NCI-H2227 (cell line): ENCODE results near the gene CENPC.
"Not testable (repeated sequence)": the region's sequence is repeated elsewhere in the genome, so short reads cannot be mapped to it uniquely, and the experiment has no call there.

Source experiments
- DNase-seq: peaks from one replicate; lab custom pipeline; 2025; ENCODE audit not compliant: unreplicated experiment; lab: John Stamatoyannopoulos, UW

The CENPC gene

GRCh38 chr4:67550857-67551256 lies 5.6 kb upstream of the CENPC start:
- DNase-seq: no peak

GRCh38 chr4:67550451-67550850 lies 5.1 kb upstream of the CENPC start:
- DNase-seq: no peak

- peak; percentile 13 for DNase-seq
Observed at GRCh38 chr4:67549123-67549522, 3.8 kb upstream of the CENPC start.

GRCh38 chr4:67546971-67547370 lies 1.7 kb upstream of the CENPC start:
- no peak for DNase-seq

- peak; percentile 36 for DNase-seq
Observed at GRCh38 chr4:67546004-67546356, 677 bp upstream of the CENPC start.

GRCh38 chr4:67542076-67542475 lies 3.2 kb downstream of the CENPC start:
- DNase-seq: no peak

GRCh38 chr4:67539830-67540229 lies 5.5 kb downstream of the CENPC start:
- DNase-seq: no peak

- DNase-seq: no peak
Observed at GRCh38 chr4:67535280-67535840, 9.9 kb downstream of the CENPC start.

GRCh38 chr4:67533112-67533511 lies 12.2 kb downstream of the CENPC start:
- DNase-seq: no peak

GRCh38 chr4:67532397-67532796 lies 12.9 kb downstream of the CENPC start:
- DNase-seq: not testable (repeated sequence)

- DNase-seq: no peak
Observed at GRCh38 chr4:67531379-67531962, 13.8 kb downstream of the CENPC start.

GRCh38 chr4:67524140-67524539 lies 21.2 kb downstream of the CENPC start:
- DNase-seq: not testable (repeated sequence)

GRCh38 chr4:67522851-67523671 lies 22.2 kb downstream of the CENPC start:
- DNase-seq: no peak

- no peak for DNase-seq
Observed at GRCh38 chr4:67522230-67522629, 23.1 kb downstream of the CENPC start.

- DNase-seq: no peak
Observed at GRCh38 chr4:67521506-67521905, 23.8 kb downstream of the CENPC start.

- no peak for DNase-seq
Observed at GRCh38 chr4:67520141-67520540, 25.2 kb downstream of the CENPC start.

GRCh38 chr4:67512501-67512900 lies 32.8 kb downstream of the CENPC start:
- DNase-seq: no peak

GRCh38 chr4:67500373-67500772 lies 44.9 kb downstream of the CENPC start:
- DNase-seq: no peak

- no peak for DNase-seq
Observed at GRCh38 chr4:67499799-67500198, 45.5 kb downstream of the CENPC start.

GRCh38 chr4:67483868-67484602 lies 61.3 kb downstream of the CENPC start:
- DNase-seq: no peak

GRCh38 chr4:67480810-67481209 lies 64.5 kb downstream of the CENPC start:
- no peak for DNase-seq

- no peak for DNase-seq
Observed at GRCh38 chr4:67475155-67475554, 70.1 kb downstream of the CENPC start.
